HCEC 1CT (cell line): ENCODE measurements around the gene ZNF292.
"Not testable (repeated sequence)": the region's sequence is repeated elsewhere in the genome, so short reads cannot be mapped to it uniquely, and the experiment has no call there.

Experiments
- DNase-seq: peaks from one replicate; pipeline ENCODE4 v3.0.0-alpha.2; 2017

Gene ZNF292

DNA sequence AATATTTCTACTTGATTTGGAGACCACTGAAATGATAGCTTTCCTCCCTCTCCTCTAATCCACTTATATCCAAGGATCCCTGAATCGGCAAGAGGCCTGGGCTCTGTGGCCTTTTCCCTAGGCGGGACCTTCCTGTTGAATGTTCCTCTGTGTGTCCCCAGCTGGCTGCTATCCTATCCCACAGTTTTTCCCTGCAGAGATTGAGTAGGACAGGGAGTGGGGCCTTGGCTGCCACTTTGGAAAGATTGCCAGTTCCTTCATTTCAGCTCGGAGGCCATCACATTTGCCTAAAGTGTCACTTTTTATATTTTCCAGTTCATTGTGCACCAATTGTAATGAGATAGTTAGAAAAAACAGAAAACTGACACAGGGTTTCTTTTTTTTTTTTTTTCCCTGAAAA, 128.1 kb downstream of the ZNF292 start:
- DNase-seq = no peak

GRCh38 chr6:87287251-87287650, 131.9 kb downstream of the ZNF292 start:
- no peak for DNase-seq

DNA sequence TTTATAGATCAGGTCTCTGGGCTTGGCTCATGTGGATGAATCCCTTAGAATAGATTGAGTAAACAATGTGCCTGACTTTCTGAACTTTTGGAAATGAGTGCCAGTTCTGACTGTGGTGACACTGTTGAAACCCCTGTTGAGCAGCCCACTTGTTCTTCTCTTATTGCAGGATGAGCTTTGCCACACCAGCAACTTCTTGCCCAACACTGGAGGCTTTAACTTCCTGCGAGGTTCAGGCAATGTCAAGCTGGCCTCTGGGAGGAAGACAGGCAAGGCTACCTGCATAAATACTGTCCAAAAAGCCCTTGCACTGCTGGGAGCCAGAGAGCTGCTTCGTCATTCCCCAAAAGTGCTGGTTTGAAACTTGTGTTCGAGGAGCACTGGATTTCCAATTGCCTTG, 134.2 kb downstream of the ZNF292 start:
- DNase-seq = no peak

DNA sequence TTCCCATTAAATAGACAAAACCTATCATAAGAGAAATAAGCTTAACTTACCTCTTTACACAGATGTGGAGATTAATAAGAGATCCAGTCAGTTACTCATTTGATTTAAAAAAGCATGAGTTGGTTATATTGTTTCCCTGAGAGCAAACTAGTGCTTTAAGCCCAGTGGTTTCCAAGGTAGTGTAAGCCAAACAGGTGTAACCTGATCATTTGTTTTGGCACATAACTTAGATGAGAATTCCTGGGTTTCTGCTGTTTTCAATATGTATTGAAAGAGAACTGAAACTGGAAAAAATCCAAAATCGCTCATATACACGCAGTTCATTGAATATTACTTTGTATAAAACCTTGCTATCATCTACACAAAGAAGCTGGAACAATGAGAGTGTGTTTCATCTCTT, 136.5 kb downstream of the ZNF292 start:
- DNase-seq = no peak

DNA sequence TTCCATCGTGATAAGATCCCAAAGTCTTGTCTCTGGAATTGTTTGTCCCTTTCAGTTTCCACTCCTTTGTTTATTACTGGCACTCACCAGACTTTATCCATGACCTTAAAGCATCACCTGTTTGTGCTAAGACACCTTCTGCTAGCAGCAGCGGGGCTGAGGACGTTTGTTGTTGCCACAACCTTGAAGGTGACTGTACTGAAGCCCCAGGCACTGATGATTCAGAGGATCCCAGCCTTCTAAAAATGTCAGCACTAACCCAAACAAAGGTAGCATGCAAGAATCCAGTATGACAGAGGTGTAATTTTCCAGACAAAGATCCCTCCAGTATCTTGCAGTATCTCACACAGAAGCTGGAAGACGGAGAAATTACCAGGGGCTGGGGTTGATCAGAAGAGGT, 138.2 kb downstream of the ZNF292 start:
- no peak for DNase-seq

DNA sequence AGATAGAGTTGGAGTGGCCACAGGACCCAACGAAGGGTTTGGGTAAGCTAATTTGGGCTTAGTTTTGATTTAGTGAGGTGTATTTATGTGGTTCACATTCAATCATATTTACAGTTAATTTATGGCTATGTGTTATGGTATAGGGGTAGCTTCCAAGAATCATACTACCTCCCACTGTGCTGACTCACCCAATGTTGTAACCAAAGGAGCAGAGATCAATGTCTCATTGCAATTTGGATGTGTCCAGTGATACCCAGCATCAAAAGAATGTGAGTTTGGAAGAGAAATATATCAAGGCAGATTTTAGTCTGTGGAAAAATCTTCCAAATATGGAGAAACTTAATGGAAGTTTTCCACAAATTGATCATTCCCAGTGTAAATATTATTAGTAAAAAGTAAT, 141.8 kb downstream of the ZNF292 start:
- peak; percentile 56 for DNase-seq

DNA sequence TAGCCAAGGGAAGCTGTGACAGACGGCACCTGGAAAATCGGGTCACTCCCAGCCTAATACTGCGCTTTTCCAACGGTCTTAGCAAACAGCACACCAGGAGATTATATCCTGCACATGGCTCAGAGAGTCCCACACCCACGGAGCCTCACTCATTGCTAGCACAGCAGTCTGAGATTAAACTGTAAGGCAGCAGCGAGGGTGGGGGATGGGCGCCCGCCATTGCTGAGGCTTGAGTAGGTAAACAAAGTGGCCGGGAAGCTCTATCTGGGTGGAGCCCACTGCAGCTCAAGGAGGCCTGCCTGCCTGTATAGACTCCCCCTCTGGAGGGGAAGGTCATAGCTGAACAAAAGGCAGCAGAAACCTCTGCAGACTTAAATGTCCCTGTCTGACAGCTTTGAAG, 145.9 kb downstream of the ZNF292 start:
- DNase-seq = not testable (repeated sequence)

DNA sequence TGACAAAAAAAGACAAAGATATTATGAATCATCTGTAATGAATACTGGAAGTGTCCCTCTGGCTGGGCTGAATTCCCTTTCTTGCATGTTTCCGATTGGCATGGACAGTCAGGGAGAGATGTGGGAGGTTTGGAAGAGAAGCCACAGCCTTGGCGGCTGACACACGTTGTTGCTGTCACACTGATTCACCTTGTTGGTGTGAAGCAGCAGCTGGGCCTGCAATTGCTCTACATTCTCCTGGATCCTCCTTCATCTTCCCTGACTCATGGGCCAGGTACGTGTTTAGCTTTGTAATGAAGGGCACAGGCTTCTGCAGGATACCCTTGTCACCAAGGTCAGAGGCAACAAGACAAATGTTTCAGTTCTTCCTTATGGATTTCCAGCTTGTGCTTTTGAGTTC, 153.6 kb downstream of the ZNF292 start:
- no peak for DNase-seq

- no peak for DNase-seq
Measured at GRCh38 chr6:87312860-87313259, 157.5 kb downstream of the ZNF292 start.
